H1 (cell line): ENCODE measurements around the gene ZNF576. TPM values are rescaled to one million over a fixed set of nuclear protein-coding genes. Genes with fewer than 3 reads are reported as not detected.

Source experiments
- CTCF ChIA-PET: fragments of 300-600 bp; sonication (Branson Sonifier 250); formaldehyde crosslinking; loops from one replicate; lab custom pipeline; 2021; ENCODE audit not compliant: partially characterized antibody; lab: Charles Lee
- POLR2A ChIA-PET: fragments of 300-600 bp; sonication (Branson Sonifier 250); formaldehyde crosslinking; loops from one replicate; lab custom pipeline; 2021; ENCODE audit warnings: inconsistent platforms; ENCODE audit not compliant: partially characterized antibody; lab: Charles Lee
- DNase-seq, 2 experiments: peaks; one replicate each; pipeline versions ENCODE4 v3.0.0 to v3.0.0-alpha.2; 2010 to 2022; ENCODE audit warnings: low spot score in 2 of 2, low read depth in 1 of 2, mixed read lengths in 1 of 2
- FAIRE-seq: peaks from 2 replicates; lab custom pipeline; 2011; peaks lifted over from hg19 to GRCh38; lab: Jason Lieb, UNC
- H2AFZ ChIP-seq: 2 replicates; pipeline ENCODE4 v1.8.1; 2012; ENCODE audit warnings: low read length, inconsistent platforms
- H2AK5ac ChIP-seq: 2 replicates; pipeline ENCODE4 v1.6.1; 2013; ENCODE audit warnings: low read depth, low read length
- H2BK120ac ChIP-seq: replicated peaks from 2 replicates; pipeline ENCODE3; 2013; ENCODE audit warnings: low read depth, low read length, inconsistent platforms
- H2BK12ac ChIP-seq: 2 replicates; pipeline ENCODE4 v1.6.1; 2013; ENCODE audit warnings: low read depth, low read length
- H2BK15ac ChIP-seq: 2 replicates; pipeline ENCODE4 v1.6.1; 2013; ENCODE audit warnings: low read length
- H2BK20ac ChIP-seq: 2 replicates; pipeline ENCODE4 v1.6.1; 2013; ENCODE audit warnings: low read length
- H2BK5ac ChIP-seq: 2 replicates; pipeline ENCODE4 v1.6.1; 2013; ENCODE audit warnings: low read depth, low read length
- H3K14ac ChIP-seq: 2 replicates; pipeline ENCODE4 v1.6.1; 2013; ENCODE audit warnings: inconsistent platforms; ENCODE audit not compliant: insufficient read length
- H3K18ac ChIP-seq: 2 replicates; pipeline ENCODE4 v1.6.1; 2013; ENCODE audit warnings: low read length; ENCODE audit errors: extremely low read depth
- H3K23ac ChIP-seq: 2 replicates; pipeline ENCODE4 v1.6.1; 2013; ENCODE audit warnings: inconsistent platforms; ENCODE audit not compliant: insufficient read length
- H3K23me2 ChIP-seq: 2 replicates; pipeline ENCODE4 v1.6.1; 2013; ENCODE audit warnings: low read depth, low read length
- H3K27ac ChIP-seq: 2 replicates; pipeline ENCODE4 v1.6.1; 2011; ENCODE audit warnings: low read depth, low read length, inconsistent platforms
- H3K27me3 ChIP-seq, 4 experiments: replicated peaks in 1 of 4; 1 replicate in 1 of 4; 2 replicates in 3 of 4; pipeline versions ENCODE4 v1.6.1 to v1.8.1; 2011 to 2013; ENCODE audit warnings: low read length in 3 of 4, mild to moderate bottlenecking in 3 of 4, inconsistent platforms in 2 of 4, mixed read lengths in 2 of 4, moderate library complexity in 1 of 4; ENCODE audit not compliant: control insufficient read depth in 3 of 4, insufficient read depth in 3 of 4; ENCODE audit errors: extremely low read depth in 1 of 4
- H3K36me3 ChIP-seq, 4 experiments: 2 replicates each; pipeline versions ENCODE4 v1.6.1 to v1.8.1; 2011 to 2013; ENCODE audit warnings: mild to moderate bottlenecking in 4 of 4, low read length in 3 of 4, moderate library complexity in 2 of 4, control low read depth in 1 of 4, inconsistent platforms in 1 of 4; ENCODE audit not compliant: insufficient read depth in 4 of 4, control insufficient read depth in 2 of 4
- H3K4ac ChIP-seq: replicated peaks from 2 replicates; pipeline ENCODE3; 2013; ENCODE audit warnings: low read length, low read depth, mixed read lengths, inconsistent platforms; ENCODE audit not compliant: insufficient read length
- H3K4me1 ChIP-seq, 4 experiments: replicated peaks in 1 of 4; 1 replicate in 1 of 4; 2 replicates in 3 of 4; pipeline versions ENCODE4 v1.6.1 to v1.8.1; 2011 to 2013; ENCODE audit warnings: low read length in 3 of 4, inconsistent platforms in 2 of 4, mixed read lengths in 1 of 4; ENCODE audit not compliant: insufficient read depth in 4 of 4, control insufficient read depth in 3 of 4
- H3K4me2 ChIP-seq, 2 experiments: 2 replicates each; pipeline versions ENCODE4 v1.6.1 to v1.8.1; 2011 to 2013; ENCODE audit warnings: low read depth in 2 of 2, low read length in 2 of 2, control low read depth in 1 of 2, inconsistent platforms in 1 of 2, mild to moderate bottlenecking in 1 of 2; ENCODE audit not compliant: insufficient read depth in 1 of 2
- H3K4me3 ChIP-seq, 4 experiments: fragments of 200-600, 300-600 bp in 1 of 4; sonication (generic), shearing (Covaris generic), sonication (Bioruptor Twin) in 1 of 4; 2 replicates each; pipeline versions ENCODE4 v1.5.1 to v1.8.1; 2011 to 2016; ENCODE audit warnings: low read length in 4 of 4, low read depth in 3 of 4, control low read depth in 2 of 4, inconsistent platforms in 2 of 4, mild to moderate bottlenecking in 2 of 4, mixed read lengths in 1 of 4, moderate library complexity in 1 of 4; ENCODE audit not compliant: insufficient read depth in 2 of 4; ENCODE audit errors: extremely low read depth in 1 of 4
- H3K56ac ChIP-seq: replicated peaks from 2 replicates; pipeline ENCODE3; 2013; ENCODE audit warnings: low read depth, mild to moderate bottlenecking, mixed read lengths, low read length, inconsistent platforms; ENCODE audit not compliant: insufficient read length
- H3K79me1 ChIP-seq: 2 replicates; pipeline ENCODE4 v1.6.1; 2013; ENCODE audit warnings: low read depth, low read length, control low read depth
- H3K79me2 ChIP-seq, 2 experiments: 2 replicates each; pipeline versions ENCODE4 v1.6.1 to v1.8.1; 2012 to 2013; ENCODE audit warnings: low read length in 2 of 2, mild to moderate bottlenecking in 2 of 2, inconsistent platforms in 1 of 2; ENCODE audit not compliant: insufficient read depth in 2 of 2, control insufficient read depth in 1 of 2
- H3K9ac ChIP-seq, 4 experiments: replicated peaks in 1 of 4; 1 replicate in 1 of 4; 2 replicates in 3 of 4; pipeline versions ENCODE4 v1.6.1 to v1.8.1; 2011 to 2013; ENCODE audit warnings: low read depth in 3 of 4, low read length in 3 of 4, control low read depth in 2 of 4, mild to moderate bottlenecking in 2 of 4, moderate library complexity in 2 of 4, inconsistent platforms in 1 of 4; ENCODE audit errors: extremely low read depth in 1 of 4
- H3K9me3 ChIP-seq, 2 experiments: 2 replicates each; pipeline versions ENCODE4 v1.6.1 to v1.8.1; 2012 to 2013; ENCODE audit warnings: mild to moderate bottlenecking in 2 of 2, moderate library complexity in 2 of 2, control low read depth in 1 of 2, inconsistent platforms in 1 of 2, low read depth in 1 of 2, low read length in 1 of 2, mixed read lengths in 1 of 2; ENCODE audit not compliant: insufficient read depth in 2 of 2
- H4K20me1 ChIP-seq, 2 experiments: replicated peaks in 1 of 2; 2 replicates each; pipeline versions ENCODE3 to v1.8.1; 2011 to 2013; ENCODE audit warnings: inconsistent platforms in 2 of 2, low read length in 2 of 2, mild to moderate bottlenecking in 1 of 2; ENCODE audit not compliant: insufficient read depth in 2 of 2, control insufficient read depth in 1 of 2
- H4K5ac ChIP-seq: 2 replicates; pipeline ENCODE4 v1.6.1; 2013; ENCODE audit warnings: low read length, low read depth, mixed read lengths, inconsistent platforms; ENCODE audit not compliant: insufficient read length
- H4K8ac ChIP-seq: 2 replicates; pipeline ENCODE4 v1.8.0; 2013; ENCODE audit warnings: mild to moderate bottlenecking, moderate library complexity, low read length, inconsistent platforms; ENCODE audit not compliant: insufficient read depth; ENCODE audit errors: extremely low read depth
- H4K91ac ChIP-seq: replicated peaks from 2 replicates; pipeline ENCODE3; 2013; ENCODE audit warnings: low read length, mixed read lengths, inconsistent platforms; ENCODE audit not compliant: insufficient read length
- ATF3 ChIP-seq: IDR thresholded peaks from 2 replicates; pipeline ENCODE4 v1.6.1; 2011; ENCODE audit warnings: low read depth, mild to moderate bottlenecking, low read length; ENCODE audit not compliant: insufficient read depth
- BACH1 ChIP-seq: IDR thresholded peaks from 2 replicates; pipeline ENCODE4 v1.6.1; 2012; ENCODE audit warnings: low read length, improper control_type of control experiment
- EP300 ChIP-seq, 2 experiments: IDR thresholded peaks; 1 replicate in 1 of 2; 2 replicates in 1 of 2; pipeline ENCODE4 v1.6.1; 2011 to 2012; ENCODE audit warnings: low read depth in 2 of 2, low read length in 2 of 2, mild to moderate bottlenecking in 2 of 2, borderline replicate concordance in 1 of 2, inconsistent platforms in 1 of 2, moderate library complexity in 1 of 2
- GABPA ChIP-seq: IDR thresholded peaks from 2 replicates; pipeline ENCODE4 v1.6.1; 2011; ENCODE audit warnings: mild to moderate bottlenecking, low read length, moderate library complexity, borderline replicate concordance; ENCODE audit not compliant: insufficient read depth
- KDM1A ChIP-seq: fragments of 200-600, 300-600 bp; sonication (generic); IDR thresholded peaks from 2 replicates; pipeline ENCODE4 v1.7.1; 2016; ENCODE audit warnings: mild to moderate bottlenecking, low read length, borderline replicate concordance
- KDM4A ChIP-seq: IDR thresholded peaks from one replicate; pipeline ENCODE4 v1.7.1; 2012; ENCODE audit warnings: low read depth, mild to moderate bottlenecking, moderate library complexity, low read length, inconsistent platforms; ENCODE audit not compliant: severe bottlenecking
- KDM5A ChIP-seq: fragments of 200-600 bp; IDR thresholded peaks from 2 replicates; pipeline ENCODE4 v1.7.1; 2012; ENCODE audit warnings: mild to moderate bottlenecking, low read length, inconsistent platforms, mixed read lengths
- NRF1 ChIP-seq: IDR thresholded peaks from 2 replicates; pipeline ENCODE4 v1.6.1; 2011; ENCODE audit warnings: mild to moderate bottlenecking, low read depth, low read length, improper control_type of control experiment
- ZNF274 ChIP-seq: IDR thresholded peaks from 2 replicates; pipeline ENCODE4 v1.7.0; 2012; ENCODE audit warnings: low read length, borderline replicate concordance; ENCODE audit errors: extremely low read depth
- WGBS, 2 experiments: shearing (Covaris generic) in 1 of 2; methylation state at CpG; one replicate each; pipeline versions ENCODE4 v1.1.6 to v1.1.7; 2013 to 2015; ENCODE audit warnings: low lambda C conversion rate in 2 of 2, mixed read lengths in 2 of 2, inconsistent platforms in 1 of 2, low coverage in 1 of 2, missing lambda C conversion rate in 1 of 2; ENCODE audit not compliant: insufficient replicate concordance in 2 of 2, insufficient coverage in 1 of 2, insufficient read length in 1 of 2; ENCODE audit errors: extremely low coverage in 1 of 2, missing lambda C conversion rate in 1 of 2; 5-methylcytosine and 5-hydroxymethylcytosine counted together
- polyA plus RNA-seq, 7 experiments: library from polyadenylated mRNA; depleted of rRNA in 3 of 7; stranded (reverse) in 5 of 7; unstranded in 2 of 7; fragments of >200 nt in 5 of 7; fragments of 200-250 nt in 2 of 7; gene quantifications; 1 replicate in 5 of 7; 2 replicates in 1 of 7; 4 replicates in 1 of 7; pipeline versions ENCODE4 v1.2.1 to v1.2.3, GENCODE V29; 2011 to 2013; ENCODE audit warnings: missing spikeins in 2 of 7, mixed read lengths in 2 of 7
- total RNA-seq: library from RNA; stranded (reverse); fragmentation: NEBNext Ultra II Directional; extraction: Animal tissue kit (Norgen Biotek cat#: 25700); gene quantifications from 2 replicates; pipeline ENCODE4 v1.2.1, GENCODE V29; 2021
- TF ChIP-seq, protein P1 (sequence below): IDR thresholded peaks from 2 replicates; pipeline ENCODE4 v1.6.1; 2012; ENCODE audit warnings: low read length, inconsistent platforms

The ZNF576 gene
- total and polyA plus RNA-seq, 2 of the 8 experiments (the other 6 are each of a cell fraction or from before 2014, with no cell fraction given), result 13.6 to 32.4 TPM

DNA sequence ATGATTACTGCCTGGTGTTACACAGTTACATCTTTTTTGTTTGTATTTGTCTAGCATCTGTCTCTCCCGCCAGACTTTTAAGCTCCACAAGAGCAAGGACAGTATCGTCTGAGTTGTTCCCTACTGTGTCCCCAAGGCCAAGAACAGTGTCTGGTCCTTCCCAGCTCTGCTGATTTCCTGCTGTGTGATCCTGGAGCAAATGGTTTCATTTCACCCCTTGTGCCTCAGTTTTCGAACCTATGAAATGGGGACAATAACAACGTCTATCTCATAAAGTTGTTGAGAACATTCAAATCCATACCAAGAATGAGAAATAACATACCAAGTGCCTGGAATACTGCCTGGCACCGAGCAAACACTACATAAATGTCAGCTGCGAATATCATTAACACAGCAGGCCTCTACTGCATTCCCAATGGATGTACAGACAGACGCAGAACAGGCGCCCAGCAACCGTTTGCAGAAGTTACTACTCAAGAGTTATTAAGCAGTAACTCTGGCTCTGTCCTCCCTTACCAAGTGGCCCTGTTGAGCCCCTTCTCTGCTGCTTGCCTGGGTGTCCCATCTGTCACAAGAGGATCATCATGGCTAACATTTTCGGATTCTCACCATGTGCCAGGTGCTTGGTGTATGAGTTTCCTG, 32.5 kb upstream of the ZNF576 start:
- CTCF ChIA-PET, result interaction anchor here (0.6 to 9.3 kb wide), 5 partner anchors 9 to 480 kb away, joined by 3 to 82 read pairs (median 4); no protein-coding TSS in a partner anchor
- no peak for TF ChIP-seq ZNF274
- TF ChIP-seq NRF1, result no peak
- no peak for TF ChIP-seq KDM5A
- TF ChIP-seq EP300 (IDR thresholded peaks at IDR 0.05; ENCODE audit: borderline replicate concordance in 1 of 2, low read depth in 2 of 2, low read length in 2 of 2), result no peak
- no peak for TF ChIP-seq BACH1
- TF ChIP-seq KDM1A, result no peak
- no peak for TF ChIP-seq GABPA
- TF ChIP-seq KDM4A, result no peak
- TF ChIP-seq ATF3, result no peak
- TF ChIP-seq, protein P1, sequence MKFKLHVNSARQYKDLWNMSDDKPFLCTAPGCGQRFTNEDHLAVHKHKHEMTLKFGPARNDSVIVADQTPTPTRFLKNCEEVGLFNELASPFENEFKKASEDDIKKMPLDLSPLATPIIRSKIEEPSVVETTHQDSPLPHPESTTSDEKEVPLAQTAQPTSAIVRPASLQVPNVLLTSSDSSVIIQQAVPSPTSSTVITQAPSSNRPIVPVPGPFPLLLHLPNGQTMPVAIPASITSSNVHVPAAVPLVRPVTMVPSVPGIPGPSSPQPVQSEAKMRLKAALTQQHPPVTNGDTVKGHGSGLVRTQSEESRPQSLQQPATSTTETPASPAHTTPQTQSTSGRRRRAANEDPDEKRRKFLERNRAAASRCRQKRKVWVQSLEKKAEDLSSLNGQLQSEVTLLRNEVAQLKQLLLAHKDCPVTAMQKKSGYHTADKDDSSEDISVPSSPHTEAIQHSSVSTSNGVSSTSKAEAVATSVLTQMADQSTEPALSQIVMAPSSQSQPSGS, result no peak

More for the DNA sequence above, 32.5 kb upstream of the ZNF576 start:
- Histone ChIP-seq H3K9ac (no peak overlapping the region), H3K14ac (no peak overlapping the region), H3K4me2 (no peak overlapping the region), H3K79me1 (no peaks in the 10 kb centered on the region; the same call in 1 of the 2 replicates), H3K23ac (no peak overlapping the region), H3K4me1 (no peaks in the 10 kb centered on the region), H3K36me3 (peaks cover 0 to 8% (median 0%) of the 10 kb centered on the region in 4 experiments; a peak in 1 of 8 replicates), H3K56ac (no peak overlapping the region), H4K5ac (no peak overlapping the region), H3K18ac (no peak overlapping the region), H3K23me2 (no peaks in the 10 kb centered on the region), H3K4me3 (no peak overlapping the region), H2BK20ac (no peak overlapping the region), H3K9me3 (no peaks in the 10 kb centered on the region), H3K27me3 (no peaks in the 10 kb centered on the region), H3K4ac (no peak overlapping the region), H3K27ac (no peak overlapping the region), H4K20me1 (peaks cover 0 to 8% of the 10 kb centered on the region in 2 experiments), H2AK5ac (no peak overlapping the region), H2BK5ac (no peak overlapping the region), H2BK120ac (no peak overlapping the region), H4K8ac (no peak overlapping the region), H2BK15ac (no peak overlapping the region), H2AFZ (no peak overlapping the region), H3K79me2 (peaks cover 0 to 2% of the 10 kb centered on the region in 2 experiments; a peak in 1 of 4 replicates), H2BK12ac (no peak overlapping the region), H4K91ac (no peak overlapping the region)
- POLR2A ChIA-PET, result interaction anchor here (0.9 to 1.7 kb wide), 4 partner anchors 11 to 72 kb away, joined by 3 to 5 read pairs (median 4); partner anchors contain the start of genes IRGQ, XRCC1 and ZNF576
- no peak for FAIRE-seq
- no peak for DNase-seq
- WGBS, 2 experiments, result 91% methylated on average over 10 of the region's 10 CpGs; no CpG with 5 or more reads in 1 of the 2 experiments
